ENCODE results near the gene TAP2. TPM values are rescaled to one million over a fixed set of nuclear protein-coding genes. Genes with fewer than 3 reads are reported as not detected.

Gene TAP2
- total and polyA plus RNA-seq, 10 of the 15 experiments (the other 5 are each of a cell fraction or from before 2014, with no cell fraction given), result 5.3 to 77.2 (median 35.3) TPM

DNA sequence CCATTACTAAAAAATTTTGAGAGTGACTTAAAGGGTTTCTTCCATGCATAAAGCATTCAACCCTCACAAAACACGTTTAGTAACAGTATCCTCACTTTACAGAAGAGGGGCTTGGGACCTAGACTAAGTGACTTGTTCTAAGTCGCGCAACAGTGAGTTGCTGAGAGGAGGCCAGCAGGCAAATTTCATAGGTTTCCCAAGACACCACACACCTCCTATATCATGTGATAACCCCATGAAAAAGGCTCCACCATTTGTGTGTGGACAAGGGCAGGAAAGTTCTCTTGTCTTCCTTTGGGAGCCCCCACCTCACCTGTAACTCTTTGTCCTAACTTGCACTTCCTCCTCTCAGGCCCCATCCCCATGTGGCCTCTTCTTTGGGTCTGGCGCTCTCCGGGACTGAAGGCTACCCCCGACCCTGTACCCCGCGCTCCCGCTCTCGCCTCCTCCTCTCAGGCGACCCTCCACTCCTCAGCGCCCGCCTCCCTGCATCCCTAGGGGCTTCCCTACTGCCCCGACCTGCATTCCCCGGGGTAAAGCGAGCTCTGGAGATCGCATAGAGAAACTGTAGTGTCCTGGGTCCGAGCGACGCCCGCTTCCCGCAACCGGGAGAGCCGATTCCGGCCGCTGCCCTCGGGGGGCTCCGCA lies 4.9 kb upstream of the TAP2 start:
- SMC1A ChIA-PET (ENCODE audit: uncharacterized antibody, unreplicated experiment), result interaction anchor here (1.7 to 6.8 kb wide), 7 partner anchors 11 to 140 kb away, joined by 7 to 226 read pairs (median 50); partner anchors contain the start of genes HLA-DMA, PSMB9 and TAP1
- H4K20me1 ChIP-seq (ENCODE audit: control insufficient read depth, insufficient read depth), result no peaks in the 10 kb centered on the region; the same call in 1 of the 2 replicates
- no peaks in the 10 kb centered on the region for H3K27me3 ChIP-seq (replicated peaks in 1 of 2; ENCODE audit: control insufficient read depth in 2 of 2, insufficient read depth in 2 of 2, low read length in 1 of 2)
- in situ Hi-C loops (cut with MboI) (no loop called here), intact Hi-C loops (cut with micrococcal nuclease; ENCODE audit: unreplicated experiment) (loop anchor here (5.0 kb wide), 1 partner anchor 129 kb away; no protein-coding TSS in a partner anchor)
- RAD21 ChIA-PET (ENCODE audit: unreplicated experiment), result interaction anchor here (1.2 to 10.5 kb wide), 5 partner anchors 13 to 141 kb away, joined by 3 to 269 read pairs (median 27); partner anchors contain the start of genes PSMB9 and TAP1
- H2AFZ ChIP-seq (ENCODE audit: control insufficient read depth, low read depth, low read length), result no peak overlapping the region; the same call in 1 of the 2 replicates
- POLR2A ChIA-PET, result interaction anchor here (0.5 to 10.5 kb wide), 9 partner anchors 13 to 648 kb away, joined by 3 to 357 read pairs (median 5); partner anchors contain the start of genes HLA-DMA, HLA-DPA1, PSMB9 and TAP1
- H3K79me2 ChIP-seq (ENCODE audit: control insufficient read depth, insufficient read depth, low read length), result peaks cover 69% of the 10 kb centered on the region
- CTCF ChIA-PET, result interaction anchor here (0.9 to 10.7 kb wide), 6 partner anchors 13 to 141 kb away, joined by 3 to 311 read pairs (median 8); partner anchors contain the start of genes HLA-DMA, PSMB9 and TAP1
- DNase-seq (ENCODE audit: low read depth, low spot score) (no peak), FAIRE-seq (no peak), ATAC-seq (no peak)
- 2% methylated on average over 24 of the region's 28 CpGs for WGBS (ENCODE audit: insufficient coverage, insufficient replicate concordance, low lambda C conversion rate, missing lambda C conversion rate)
- peaks cover 69% of the 10 kb centered on the region for H3K4me1 ChIP-seq (ENCODE audit: control insufficient read depth, insufficient read depth, low read length)
- H3K27ac ChIP-seq (ENCODE audit: control insufficient read depth, insufficient read depth), result peak overlapping the region; percentile 96
- H3K4me3 ChIP-seq, result peak overlapping the region; percentile 96
- H3K4me2 ChIP-seq (ENCODE audit: control insufficient read depth, insufficient read depth), result peak overlapping the region; percentile 99
- H3K9me3 ChIP-seq (replicated peaks; ENCODE audit: control insufficient read depth, insufficient read depth, low read length), result no peaks in the 10 kb centered on the region
- H3K9ac ChIP-seq (ENCODE audit: control insufficient read depth, insufficient read depth, low read length), result peak overlapping the region; percentile 99
- H3K36me3 ChIP-seq (ENCODE audit: control insufficient read depth in 2 of 2, insufficient read depth in 2 of 2, low read length in 1 of 2), result peaks cover 5 to 43% of the 10 kb centered on the region in 2 experiments
- BruUV-seq (replicated peaks), result no TSS peak
- peak; percentile 53 for TF ChIP-seq RAD51 (IDR thresholded peaks at IDR 0.05)
- peak; percentile 27; the same call in 1 of the 2 replicates for TF ChIP-seq RB1 (IDR thresholded peaks at IDR 0.05; ENCODE audit: borderline replicate concordance)
- TF ChIP-seq BRCA1 (IDR thresholded peaks at IDR 0.05; ENCODE audit: low read depth, low read length), result no peak
- no peak for TF ChIP-seq ZNF207 (IDR thresholded peaks at IDR 0.05; ENCODE audit: borderline replicate concordance)
- no peak for TF ChIP-seq SMC3 (IDR thresholded peaks at IDR 0.05; ENCODE audit: borderline replicate concordance, low read length)
- no peak for TF ChIP-seq BCL11A (IDR thresholded peaks at IDR 0.05; ENCODE audit: low read depth, low read length)
- peak; percentile 31; the same call in 1 of the 2 replicates for TF ChIP-seq CHD1 (IDR thresholded peaks at IDR 0.05; ENCODE audit: low read depth, low read length)
- TF ChIP-seq BMI1 (IDR thresholded peaks at IDR 0.05; ENCODE audit: borderline replicate concordance), result no peak
- TF ChIP-seq LARP7 (IDR thresholded peaks at IDR 0.05), result peak; percentile 63
- no peak for TF ChIP-seq ZNF384 (IDR thresholded peaks at IDR 0.05; ENCODE audit: borderline replicate concordance, low read depth, low read length)
- TF ChIP-seq, protein P1, sequence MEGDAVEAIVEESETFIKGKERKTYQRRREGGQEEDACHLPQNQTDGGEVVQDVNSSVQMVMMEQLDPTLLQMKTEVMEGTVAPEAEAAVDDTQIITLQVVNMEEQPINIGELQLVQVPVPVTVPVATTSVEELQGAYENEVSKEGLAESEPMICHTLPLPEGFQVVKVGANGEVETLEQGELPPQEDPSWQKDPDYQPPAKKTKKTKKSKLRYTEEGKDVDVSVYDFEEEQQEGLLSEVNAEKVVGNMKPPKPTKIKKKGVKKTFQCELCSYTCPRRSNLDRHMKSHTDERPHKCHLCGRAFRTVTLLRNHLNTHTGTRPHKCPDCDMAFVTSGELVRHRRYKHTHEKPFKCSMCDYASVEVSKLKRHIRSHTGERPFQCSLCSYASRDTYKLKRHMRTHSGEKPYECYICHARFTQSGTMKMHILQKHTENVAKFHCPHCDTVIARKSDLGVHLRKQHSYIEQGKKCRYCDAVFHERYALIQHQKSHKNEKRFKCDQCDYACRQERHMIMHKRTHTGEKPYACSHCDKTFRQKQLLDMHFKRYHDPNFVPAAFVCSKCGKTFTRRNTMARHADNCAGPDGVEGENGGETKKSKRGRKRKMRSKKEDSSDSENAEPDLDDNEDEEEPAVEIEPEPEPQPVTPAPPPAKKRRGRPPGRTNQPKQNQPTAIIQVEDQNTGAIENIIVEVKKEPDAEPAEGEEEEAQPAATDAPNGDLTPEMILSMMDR (IDR thresholded peaks at IDR 0.05 in 2 of 3, conservative IDR thresholded peaks at IDR 0.05 in 1 of 3; ENCODE audit: control insufficient read depth in 2 of 3, extremely low read depth in 1 of 3, insufficient read depth in 1 of 3, low read depth in 3 of 3, low read length in 3 of 3), result 0 out of 6 replicates have a peak, but pooled peaks of 1 of the 3 experiments have one; percentile 1
- TF ChIP-seq HDGF (IDR thresholded peaks at IDR 0.05), result peak; percentile 63; the same call in 1 of the 2 replicates
- no peak for TF ChIP-seq CHD2 (IDR thresholded peaks at IDR 0.05; ENCODE audit: borderline replicate concordance, low read depth, low read length)
- TF ChIP-seq PKNOX1 (IDR thresholded peaks at IDR 0.05), result peak; percentile 14; the same call in 1 of the 2 replicates
- 0 out of 2 replicates have a peak, but pooled peaks have one; percentile 21 for TF ChIP-seq BACH1 (IDR thresholded peaks at IDR 0.05; ENCODE audit: borderline replicate concordance)
- TF ChIP-seq BCL3 (IDR thresholded peaks at IDR 0.05; ENCODE audit: borderline replicate concordance, insufficient read depth, low read depth, low read length, poor library complexity, severe bottlenecking), result peak; percentile 9
- TF ChIP-seq YY1 (IDR thresholded peaks at IDR 0.05; ENCODE audit: low read depth, low read length), result no peak
- 0 out of 2 replicates have a peak, but pooled peaks have one; percentile 30 for TF ChIP-seq HDAC2 (IDR thresholded peaks at IDR 0.05)

Data from GM12878 (cell line).